Bronchial smooth muscle cell (primary cell): Measurements from ENCODE around the gene EIPR1. TPM values are rescaled to one million over a fixed set of nuclear protein-coding genes. Genes with fewer than 3 reads are reported as not detected.

Experiments
- total RNA-seq: library from RNA; depleted of rRNA; stranded (reverse); fragments of >200 nt; gene quantifications from 2 replicates; pipeline ENCODE4 v1.2.1, GENCODE V29; 2014

The EIPR1 gene
- 22.6 and 25.2 TPM in 2 replicates for total RNA-seq

DNA sequence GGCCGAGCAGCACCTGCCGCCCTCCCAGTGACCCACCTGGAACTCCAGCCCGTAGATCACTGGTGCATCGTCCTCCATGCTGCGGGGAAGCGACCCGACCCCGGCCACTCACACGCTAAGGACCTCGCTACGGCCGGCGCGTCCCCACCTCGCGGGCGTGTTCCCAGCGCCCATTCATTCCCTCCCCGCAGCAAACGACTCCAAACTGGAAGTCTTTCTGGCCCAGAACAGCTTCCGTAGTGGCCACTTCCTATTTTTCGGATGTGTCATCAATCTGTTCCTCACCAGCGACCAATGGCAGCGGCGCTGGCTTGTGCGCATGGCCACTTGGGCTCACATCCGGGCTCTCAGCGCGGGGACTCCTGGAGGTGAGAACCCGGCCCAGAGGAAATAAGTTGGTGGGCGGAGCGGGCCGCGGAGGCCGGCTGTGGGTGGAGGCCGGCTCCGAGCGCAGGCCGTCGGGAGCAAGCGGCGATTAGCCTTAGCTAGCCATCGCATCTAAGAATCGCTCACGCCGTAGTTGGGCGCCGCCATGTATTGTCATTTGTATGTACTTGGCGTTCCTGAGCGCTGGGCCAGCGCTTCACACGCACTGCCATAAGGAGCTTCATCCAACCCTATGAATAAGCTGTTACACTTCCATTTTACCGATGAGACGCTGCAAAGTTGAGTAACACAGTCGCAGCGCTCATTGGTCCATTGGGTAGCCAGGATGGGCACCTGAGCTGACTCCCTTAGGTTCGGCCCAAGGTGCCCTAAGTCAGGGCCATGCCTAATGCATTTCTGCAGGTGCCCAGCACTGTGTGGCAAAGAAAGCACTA lies at the start of gene EIPR1:
EIPR1 (minus strand) TSS at position 207 of the 821 bp plus-strand sequence; CDS start at position 78, 129 bp downstream.

GRCh38 chr2:3379647-3380534 lies 2.3 kb upstream of the EIPR1 start, which contains the start of gene TRAPPC12:
Gene TRAPPC12 (plus strand): TSS chr2:3379694. CDS start chr2:3387624, 7,930 bp downstream.

Other genes with a start within 250 kb of the EIPR1 start
- 70.6 and 74.4 TPM in 2 replicates for gene TRAPPC12, start 1.9 kb upstream of the EIPR1 start, total RNA-seq
- gene ADI1, start 141.7 kb upstream of the EIPR1 start, total RNA-seq = 40.4 and 50.0 TPM in 2 replicates
- gene RNASEH1, start 180.5 kb upstream of the EIPR1 start, total RNA-seq = 24.6 and 37.0 TPM in 2 replicates
- gene RPS7, start 197.4 kb upstream of the EIPR1 start, total RNA-seq = 1,121 and 1,643 TPM in 2 replicates
- not detected in 2 replicates for gene COLEC11, start 217.3 kb upstream of the EIPR1 start, total RNA-seq